ENCODE results near the gene PALM.
A peak's percentile ranks its signal among the peaks of the same experiment; 100 is the strongest.
"Not testable (repeated sequence)": the region's sequence is repeated elsewhere in the genome, so short reads cannot be mapped to it uniquely, and the experiment has no call there.

The PALM gene

GRCh38 chr19:734716-735115 is 26.0 kb downstream of the PALM start:
- DNase-seq: no peak

GRCh38 chr19:736125-736524 is 27.4 kb downstream of the PALM start:
- no peak for DNase-seq

DNA sequence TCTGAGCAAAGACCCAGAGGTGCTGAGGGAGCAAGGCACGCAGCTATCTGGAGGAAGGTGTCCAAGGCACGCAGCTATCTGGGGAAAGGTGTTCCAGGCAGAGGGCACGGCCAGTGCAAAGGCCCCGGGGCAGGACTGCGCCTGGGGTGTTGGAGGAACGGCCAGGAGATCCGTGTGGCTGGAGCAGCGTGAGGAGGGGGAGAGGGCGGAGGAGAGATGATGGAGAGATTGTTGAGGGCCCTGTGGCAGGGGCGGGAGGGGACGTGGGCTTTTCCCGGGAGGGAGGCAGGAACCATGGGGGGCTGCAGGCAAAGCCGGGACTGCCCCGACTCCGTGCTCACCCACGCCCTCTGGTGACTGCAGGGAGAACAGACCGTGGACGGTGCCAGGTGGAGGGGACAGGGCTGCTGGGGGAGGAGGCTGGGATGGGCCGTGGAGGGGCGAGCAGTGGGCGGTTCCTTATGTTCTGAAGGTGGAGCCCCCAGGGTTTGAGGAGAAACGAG is 28.9 kb downstream of the PALM start:
- no peak for DNase-seq

DNA sequence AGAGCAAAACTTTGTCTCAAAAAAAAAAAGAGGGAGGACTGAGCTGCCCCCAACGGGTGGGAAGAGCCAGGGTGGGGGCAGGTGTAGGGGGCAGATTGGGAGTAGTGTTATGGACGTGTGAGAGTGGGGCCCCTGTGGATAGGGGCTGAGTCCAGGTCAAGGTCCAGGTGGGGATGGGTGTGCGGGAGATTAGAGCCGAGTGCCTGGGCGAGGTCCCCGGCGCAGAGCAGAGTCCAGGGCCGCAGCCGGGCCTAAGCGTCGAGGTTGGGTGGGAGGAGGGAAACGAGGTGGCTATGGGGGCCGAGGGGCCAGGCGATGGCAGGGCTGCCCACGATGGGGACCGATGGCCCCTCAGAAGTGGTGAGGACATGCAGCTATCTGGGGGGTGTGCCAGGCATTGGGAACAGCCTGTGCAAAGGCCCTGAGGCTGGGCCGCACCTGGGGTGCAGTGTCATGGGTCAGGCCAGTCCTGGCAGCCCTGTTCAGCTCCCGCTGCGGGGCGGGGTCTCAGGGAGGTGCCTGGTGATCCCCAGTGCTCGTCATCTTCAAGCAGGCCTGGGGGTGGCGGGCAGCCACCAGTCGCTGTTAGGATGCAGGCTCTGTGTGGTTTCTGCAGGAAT is 29.9 kb downstream of the PALM start:
- no peak for DNase-seq

- DNase-seq: no peak
Observed at GRCh38 chr19:739998-740715, 31.4 kb downstream of the PALM start.

DNA sequence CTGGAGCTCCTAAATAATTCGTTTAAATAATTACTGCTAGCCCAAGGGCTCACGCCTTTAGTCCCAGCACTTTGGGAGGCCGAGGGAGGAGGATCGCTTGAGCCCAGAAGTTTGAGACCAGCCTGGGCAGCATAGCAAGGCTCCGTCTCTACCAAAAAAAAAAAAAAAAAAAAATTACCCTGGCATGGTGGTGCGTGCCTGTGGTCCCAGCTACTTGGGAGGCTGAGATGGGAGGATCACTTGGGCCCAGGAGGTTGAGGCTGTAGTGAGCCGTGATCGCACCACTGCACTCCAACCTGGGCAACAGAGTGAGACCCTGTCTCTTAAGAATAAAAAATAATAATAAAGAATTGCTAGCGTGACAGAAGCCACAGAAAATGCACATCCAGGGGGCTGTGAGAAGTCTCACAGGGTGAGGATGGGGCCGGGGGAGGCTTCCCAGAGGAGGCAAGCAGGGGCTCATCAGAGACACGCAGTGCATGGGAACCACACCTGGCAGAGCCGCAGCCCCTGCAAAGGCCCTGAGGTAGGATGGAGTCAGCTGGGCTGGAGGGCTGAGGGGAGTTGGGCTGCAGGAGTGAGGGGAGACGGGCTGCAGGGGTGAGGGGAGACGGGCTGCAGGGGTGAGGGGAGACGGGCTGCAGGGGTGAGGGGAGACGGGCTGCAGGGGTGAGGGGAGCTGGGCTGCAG is 32.2 kb downstream of the PALM start:
- DNase-seq: not testable (repeated sequence)

- no peak for DNase-seq
Observed at GRCh38 chr19:741506-742131, 32.9 kb downstream of the PALM start.

DNA sequence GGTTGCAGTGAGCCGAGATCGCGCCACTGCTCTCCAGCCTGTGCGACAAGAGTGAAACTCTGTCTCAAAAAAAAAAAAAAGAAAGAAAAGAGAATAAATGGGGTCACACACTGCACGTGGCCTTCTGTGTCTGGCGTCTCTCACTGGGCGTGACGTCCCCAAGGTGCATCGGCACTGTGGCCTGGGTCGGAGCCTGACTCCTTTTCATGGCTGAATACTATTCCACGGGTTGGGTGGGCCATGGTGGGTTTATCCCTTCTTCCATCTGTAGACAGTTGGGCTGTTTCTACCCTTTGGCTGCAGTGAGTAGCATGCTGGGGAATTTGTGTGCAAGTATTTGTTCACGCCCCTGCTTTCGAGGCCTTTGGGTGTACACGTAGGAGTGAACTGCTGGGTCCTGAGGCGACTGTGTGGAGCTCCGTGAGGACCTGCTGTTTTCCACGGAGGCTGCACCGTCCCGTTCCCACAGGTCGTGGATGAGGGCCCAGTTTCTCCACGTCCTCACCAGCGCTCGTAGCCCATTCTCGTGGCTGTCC is 33.9 kb downstream of the PALM start:
- DNase-seq: no peak

GRCh38 chr19:743168-743687 is 34.5 kb downstream of the PALM start:
- peak; percentile 10 for DNase-seq

DNA sequence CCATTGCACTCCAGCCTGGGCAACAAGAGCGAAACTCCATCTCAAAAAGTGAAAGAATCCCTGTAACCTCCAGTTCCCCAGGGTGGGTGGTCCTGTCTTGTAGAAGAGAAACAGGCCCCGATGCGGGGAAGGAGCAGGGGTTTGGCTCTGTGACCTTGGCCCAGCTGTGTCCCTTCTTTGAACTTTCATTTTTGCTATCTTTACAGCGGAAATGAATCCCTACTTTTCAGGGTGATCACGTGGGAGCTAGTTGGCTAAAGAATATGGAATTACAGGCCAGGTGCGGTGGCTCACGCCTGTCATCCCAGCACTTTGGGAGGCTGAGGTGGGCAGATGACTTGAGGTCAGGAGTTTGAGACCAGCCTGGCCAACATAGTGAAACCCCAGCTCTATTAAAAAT is 36.4 kb downstream of the PALM start:
- DNase-seq: not testable (repeated sequence)

DNA sequence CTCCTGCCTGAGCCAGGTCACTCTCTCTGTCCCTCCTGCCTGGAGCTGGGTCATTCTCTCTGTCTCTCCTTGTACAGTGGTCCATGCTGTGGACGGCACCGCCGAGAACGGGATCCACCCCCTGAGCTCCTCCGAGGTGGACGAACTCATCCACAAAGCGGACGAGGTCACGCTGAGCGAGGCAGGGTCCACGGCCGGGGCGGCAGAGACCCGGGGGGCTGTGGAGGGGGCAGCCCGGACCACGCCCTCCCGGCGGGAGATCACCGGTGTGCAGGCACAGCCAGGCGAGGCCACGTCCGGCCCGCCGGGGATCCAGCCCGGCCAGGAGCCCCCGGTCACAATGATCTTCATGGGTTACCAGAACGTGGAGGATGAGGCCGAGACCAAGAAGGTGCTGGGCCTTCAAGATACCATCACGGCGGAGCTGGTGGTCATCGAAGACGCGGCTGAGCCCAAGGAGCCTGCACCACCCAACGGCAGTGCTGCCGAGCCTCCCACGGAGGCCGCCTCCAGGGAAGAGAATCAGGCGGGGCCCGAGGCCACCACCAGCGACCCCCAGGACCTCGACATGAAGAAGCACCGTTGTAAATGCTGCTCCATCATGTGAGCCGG is 37.6 kb downstream of the PALM start:
- DNase-seq: no peak

DNA sequence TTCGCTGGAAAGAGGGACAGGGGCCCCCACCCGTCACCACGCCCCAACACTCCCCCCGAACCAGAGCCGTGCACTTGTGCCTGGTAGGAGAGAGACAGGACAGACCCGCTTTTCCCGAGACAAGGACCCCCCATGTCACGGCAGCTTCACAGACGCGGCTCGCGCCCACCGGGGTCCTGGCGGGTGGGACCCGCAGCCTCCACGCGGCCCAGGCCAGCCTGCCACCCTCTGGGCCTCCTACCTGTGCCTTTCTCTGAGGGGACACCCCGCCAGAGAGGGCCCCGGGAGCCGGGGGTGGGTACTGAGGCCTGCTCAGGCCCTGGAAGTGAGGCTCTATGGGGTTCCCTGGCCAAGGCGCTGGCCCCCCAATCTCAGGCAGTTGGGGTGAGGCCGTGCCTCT is 38.2 kb downstream of the PALM start:
- DNase-seq: no peak

GRCh38 chr19:747432-748273 is 38.9 kb downstream of the PALM start:
- no peak for DNase-seq

- peak; percentile 7 for DNase-seq
Observed at GRCh38 chr19:748274-748598, 39.5 kb downstream of the PALM start.

GRCh38 chr19:749811-750210 is 41.1 kb downstream of the PALM start:
- no peak for DNase-seq

DNA sequence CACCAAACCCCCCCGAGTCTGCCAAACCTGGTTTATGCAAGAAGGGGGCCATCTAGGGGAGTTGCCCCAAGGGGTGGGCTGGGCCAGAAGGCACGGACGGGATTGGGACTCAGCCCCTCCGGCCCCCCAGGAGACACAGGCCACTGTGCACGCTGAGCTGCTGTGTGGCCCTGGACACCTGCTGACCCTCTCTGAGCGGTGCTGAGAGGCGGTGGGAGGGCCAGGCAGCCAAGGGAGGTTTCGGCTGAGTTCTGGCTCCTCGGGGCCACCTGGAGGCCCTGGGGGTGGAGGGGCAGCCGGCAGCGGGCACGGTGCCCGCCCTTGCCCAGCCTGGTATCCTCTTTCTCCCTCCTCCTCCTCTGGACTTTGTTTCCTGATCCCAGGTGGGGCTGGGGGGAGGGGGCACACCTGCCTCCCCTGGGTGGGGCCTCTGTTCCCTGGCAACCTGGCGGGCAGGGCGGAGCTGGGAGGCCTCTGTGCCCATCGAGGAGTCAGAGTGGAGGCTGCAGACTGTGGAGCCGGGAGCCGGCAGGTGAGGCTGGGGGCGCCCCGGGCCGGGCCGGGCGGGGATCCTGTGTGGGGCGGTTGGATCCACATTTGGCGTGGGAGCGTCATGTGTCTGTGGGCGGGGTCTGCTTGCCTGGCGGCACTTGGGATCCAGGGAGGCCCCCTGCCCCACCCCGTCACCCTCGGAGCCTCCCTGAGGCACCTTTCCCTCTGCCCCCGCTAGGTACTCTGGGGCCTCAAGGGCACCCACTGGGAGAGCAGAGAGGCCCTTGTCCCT is 42.1 kb downstream of the PALM start, which contains the start of gene MISP:
TSS of gene MISP (plus strand) at position 473 of the 784 bp plus-strand sequence. CDS start 5,835 bp downstream, outside the sequence.
- peak; percentile 64 for DNase-seq

DNA sequence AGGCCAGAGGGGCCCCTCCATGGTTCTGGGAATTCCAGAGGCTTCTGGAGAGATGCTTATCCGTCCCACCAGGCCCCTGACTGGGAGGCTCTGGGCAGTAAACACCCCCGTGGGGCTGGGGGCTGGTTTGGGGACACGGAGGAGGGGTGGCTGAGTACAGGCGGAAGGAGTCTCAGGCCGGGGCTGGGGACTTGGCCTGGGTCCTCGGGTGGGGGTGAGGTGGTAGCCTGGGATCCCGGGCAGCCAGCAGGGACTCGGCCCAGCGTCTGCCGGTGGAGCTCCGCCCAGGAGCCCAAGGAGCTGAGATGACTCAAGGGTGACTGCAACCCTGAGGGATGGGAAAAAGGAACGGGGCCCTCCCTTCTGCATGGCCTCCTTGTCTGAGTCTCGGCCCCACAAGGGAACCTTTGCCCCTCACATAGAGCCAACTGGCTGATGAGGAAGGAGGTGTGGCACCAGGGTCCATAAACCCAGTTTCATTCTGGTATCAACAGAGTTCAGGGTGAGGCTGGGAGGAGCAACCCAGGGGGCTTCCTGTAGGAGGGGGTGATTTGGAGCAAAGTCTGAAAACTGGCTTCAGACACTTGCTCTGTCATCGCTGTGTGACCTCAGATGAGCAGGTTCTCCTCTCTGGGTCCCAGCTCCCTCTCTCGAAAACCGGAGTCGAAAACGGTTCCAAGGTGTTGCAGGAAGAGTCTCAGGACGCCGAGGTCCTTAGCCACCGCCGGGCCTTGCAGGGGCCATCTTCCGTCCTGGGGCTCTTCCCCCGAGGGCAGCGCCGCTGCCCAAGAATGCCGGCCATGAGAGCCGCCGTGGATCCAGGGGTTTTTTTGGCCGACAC is 43.0 kb downstream of the PALM start:
- no peak for DNase-seq

DNA sequence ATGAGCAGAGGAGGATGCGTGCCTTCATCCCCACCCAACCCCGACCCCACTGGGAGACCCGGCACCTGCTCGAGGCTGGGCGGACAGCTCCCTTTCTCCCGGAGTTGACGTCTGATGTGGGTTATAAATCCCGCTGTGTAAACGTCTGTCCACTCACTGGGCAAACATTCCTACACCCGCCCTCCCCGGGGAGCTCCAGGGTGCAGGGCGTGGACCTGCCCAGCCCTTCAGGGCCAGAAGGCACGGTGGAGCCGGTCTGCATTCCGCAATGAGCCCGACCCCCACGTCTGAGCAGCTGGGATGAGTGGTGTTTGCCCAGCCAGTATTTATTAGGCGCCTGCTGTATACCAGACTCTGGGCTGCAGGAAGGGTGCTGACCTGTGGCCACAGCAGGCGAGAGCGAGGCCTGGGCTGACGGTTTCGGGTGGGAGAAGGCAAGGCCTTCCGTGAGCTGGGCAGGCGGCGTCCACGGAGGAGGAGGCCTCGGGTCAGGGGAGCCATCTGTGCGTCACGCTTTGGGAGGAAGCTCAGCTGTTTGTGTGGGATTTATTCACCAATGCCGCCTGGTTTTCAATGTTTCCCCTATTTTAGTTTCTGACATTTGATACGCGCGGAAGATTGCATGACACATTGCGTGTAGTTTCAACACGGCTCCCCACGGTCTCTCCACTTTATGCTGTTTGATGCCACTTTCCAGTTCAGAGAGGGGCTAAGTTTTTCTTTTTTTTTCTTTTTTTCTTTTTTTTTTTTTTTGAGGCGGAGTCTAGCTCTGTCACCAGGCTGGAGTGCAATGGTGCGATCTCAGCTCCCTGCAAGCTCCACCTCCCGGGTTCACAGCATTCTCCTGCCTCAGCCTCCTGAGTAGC is 44.1 kb downstream of the PALM start:
- DNase-seq: no peak

DNA sequence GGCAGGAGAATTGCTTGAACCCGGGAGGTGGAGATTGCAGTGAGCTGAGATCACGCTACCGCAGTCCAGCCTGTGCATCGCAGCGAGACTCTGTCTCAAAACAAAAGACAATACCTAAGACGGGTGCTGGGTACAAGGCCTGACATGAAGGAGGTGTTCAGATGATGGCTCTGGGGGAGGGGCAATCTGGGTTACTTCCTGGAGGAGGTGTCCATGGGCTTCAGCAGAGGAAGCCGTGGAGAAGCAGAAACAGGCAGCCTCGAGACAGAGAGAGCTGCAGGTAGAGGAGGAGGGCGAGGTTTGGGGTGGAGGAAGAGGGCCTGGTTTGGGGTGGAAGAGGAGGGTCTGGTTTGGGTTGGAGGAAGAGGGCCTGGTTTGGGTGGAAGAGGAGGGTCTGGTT is 45.8 kb downstream of the PALM start:
- no peak for DNase-seq

Data from NCI-H774 (cell line).